OCI-LY1 (cell line): Measurements from ENCODE around the gene GLA.

ENCODE experiments used
- H2AFZ ChIP-seq: fragments of 200-600 bp; sonication (generic), shearing (Covaris generic); 2 replicates; pipeline ENCODE4 v1.6.0; 2014; ENCODE audit warnings: antibody characterized with exemption, mild to moderate bottlenecking, low read length
- H3F3A ChIP-seq: fragments of 200-600 bp; sonication (generic), shearing (Covaris generic); 2 replicates; pipeline ENCODE4 v1.6.0; 2014; ENCODE audit warnings: mild to moderate bottlenecking, antibody characterized with exemption, low read length, moderate library complexity; ENCODE audit not compliant: insufficient read depth
- H3K27ac ChIP-seq: fragments of 200-600 bp; sonication (generic); 2 replicates; pipeline ENCODE4 v1.5.1; 2014; ENCODE audit warnings: low read length, mixed run types, mild to moderate bottlenecking, low read depth; ENCODE audit not compliant: poor library complexity, severe bottlenecking
- H3K27me3 ChIP-seq: fragments of 200-600 bp; sonication (generic); 2 replicates; pipeline ENCODE4 v1.6.0; 2014; ENCODE audit warnings: antibody characterized with exemption, mild to moderate bottlenecking, low read length, moderate library complexity; ENCODE audit not compliant: insufficient read depth
- H3K36me3 ChIP-seq: fragments of 200-600 bp; sonication (generic); 2 replicates; pipeline ENCODE4 v1.6.1; 2014; ENCODE audit warnings: mild to moderate bottlenecking, antibody characterized with exemption, low read length, moderate library complexity, mixed read lengths; ENCODE audit not compliant: insufficient read depth
- H3K4me1 ChIP-seq: fragments of 200-600 bp; sonication (generic); 2 replicates; pipeline ENCODE4 v1.5.1; 2014; ENCODE audit warnings: mild to moderate bottlenecking, low read length, moderate library complexity; ENCODE audit not compliant: insufficient read depth, severe bottlenecking
- H3K4me2 ChIP-seq: fragments of 200-600 bp; sonication (generic), shearing (Covaris generic); 2 replicates; pipeline ENCODE4 v1.6.1; 2014; ENCODE audit warnings: low read length
- H3K4me3 ChIP-seq: fragments of 200-600 bp; sonication (generic); 2 replicates; pipeline ENCODE4 v1.5.1; 2014; ENCODE audit warnings: low read length, low read depth, mild to moderate bottlenecking, mixed read lengths; ENCODE audit not compliant: poor library complexity, severe bottlenecking
- H3K79me2 ChIP-seq: fragments of 200-600 bp; shearing (Covaris generic); 2 replicates; pipeline ENCODE4 v1.6.1; 2016; ENCODE audit warnings: mixed run types, low read length, mixed read lengths; ENCODE audit not compliant: insufficient read depth
- H3K9ac ChIP-seq: fragments of 200-600 bp; sonication (generic), shearing (Covaris generic); 2 replicates; pipeline ENCODE4 v1.6.1; 2014; ENCODE audit warnings: mild to moderate bottlenecking, low read length, mixed read lengths
- H3K9me2 ChIP-seq: fragments of 200-600 bp; sonication (generic), shearing (Covaris generic); 2 replicates; pipeline ENCODE4 v1.6.1; 2014; ENCODE audit warnings: low read depth, mild to moderate bottlenecking, low read length, mixed read lengths
- H3K9me3 ChIP-seq: fragments of 200-600 bp; shearing (Covaris generic); 2 replicates; pipeline ENCODE4 v1.6.1; 2014; ENCODE audit warnings: low read length, mixed read lengths
- H4K20me1 ChIP-seq: fragments of 200-600 bp; sonication (generic), shearing (Covaris generic); 2 replicates; pipeline ENCODE4 v1.6.0; 2016; ENCODE audit warnings: mild to moderate bottlenecking, low read length; ENCODE audit not compliant: insufficient read depth
- CTCF ChIP-seq: fragments of 200-600 bp; sonication (generic), shearing (Covaris generic); IDR thresholded peaks from 2 replicates; pipeline ENCODE4 v1.5.1; 2017; ENCODE audit warnings: mild to moderate bottlenecking, antibody characterized with exemption, low read length, moderate library complexity, mixed read lengths
- EZH2 ChIP-seq: fragments of 200-600 bp; sonication (generic), shearing (Covaris generic); IDR thresholded peaks from 2 replicates; pipeline ENCODE4 v1.8.0; 2017; ENCODE audit warnings: borderline replicate concordance, mixed run types, mild to moderate bottlenecking, antibody characterized with exemption, low read length, moderate library complexity, mixed read lengths

Gene GLA

GRCh38 chrX:101388604-101389003, 19.1 kb downstream of the GLA start:
- H3K4me3 ChIP-seq, result no peak overlapping the region
- H3K9me2 ChIP-seq, result no peaks in the 10 kb centered on the region
- H3K36me3 ChIP-seq, result peaks cover 27% of the 10 kb centered on the region
- no peak overlapping the region for H3K27ac ChIP-seq
- H2AFZ ChIP-seq, result no peak overlapping the region
- TF ChIP-seq CTCF, result no peak
- TF ChIP-seq EZH2, result no peak
- no peak overlapping the region for H3K4me2 ChIP-seq
- H4K20me1 ChIP-seq, result no peaks in the 10 kb centered on the region
- no peaks in the 10 kb centered on the region for H3K27me3 ChIP-seq
- H3F3A ChIP-seq, result no peaks in the 10 kb centered on the region
- no peak overlapping the region for H3K9ac ChIP-seq
- no peaks in the 10 kb centered on the region for H3K9me3 ChIP-seq
- peaks cover 10% of the 10 kb centered on the region for H3K79me2 ChIP-seq
- H3K4me1 ChIP-seq, result peaks cover 66% of the 10 kb centered on the region

GRCh38 chrX:101386542-101386885, 21.2 kb downstream of the GLA start:
- Histone ChIP-seq H3K9ac (peak overlapping the region; percentile 25; the same call in 1 of the 2 replicates), H2AFZ (no peak overlapping the region), H3K79me2 (peaks cover 24% of the 10 kb centered on the region), H3K4me3 (peak overlapping the region; percentile 70), H4K20me1 (no peaks in the 10 kb centered on the region), H3K27ac (peak overlapping the region; percentile 80), H3K4me1 (peaks cover 55% of the 10 kb centered on the region), H3K4me2 (peak overlapping the region; percentile 69), H3F3A (no peaks in the 10 kb centered on the region), H3K9me2 (no peaks in the 10 kb centered on the region), H3K9me3 (no peaks in the 10 kb centered on the region), H3K27me3 (no peaks in the 10 kb centered on the region), H3K36me3 (peaks cover 11% of the 10 kb centered on the region)
- TF ChIP-seq CTCF, result no peak
- TF ChIP-seq EZH2, result no peak

- Histone ChIP-seq H3K36me3 (peaks cover 5% of the 10 kb centered on the region; the same call in 1 of the 2 replicates), H3K9ac (peak within 1 kb of the TSS; percentile 81), H3K27me3 (no peaks in the 10 kb centered on the region), H3K79me2 (peaks cover 19% of the 10 kb centered on the region), H3K4me3 (peak within 1 kb of the TSS; percentile 70), H3K9me3 (no peaks in the 10 kb centered on the region), H3K9me2 (no peaks in the 10 kb centered on the region), H2AFZ (no peak within 1 kb of the TSS), H3K4me2 (peak within 1 kb of the TSS; percentile 69), H4K20me1 (no peaks in the 10 kb centered on the region), H3K4me1 (peaks cover 55% of the 10 kb centered on the region), H3F3A (no peaks in the 10 kb centered on the region), H3K27ac (peak within 1 kb of the TSS; percentile 80)
- TF ChIP-seq EZH2 (no peak), CTCF (no peak)
These were observed 21.8 kb downstream of the GLA start, which contains the start of gene BTK for GRCh38 chrX:101385795-101386541. Gene BTK (minus strand): TSS chrX:101386191. CDS start chrX:101375284, 10,907 bp downstream.
